GM18502 (cell line): ENCODE measurements around the gene ME3.

Source experiments
- ATAC-seq: cut with Tn5 transposase; IDR thresholded peaks from one replicate; pipeline ENCODE4 v1.9.1; 2021; ENCODE audit warnings: mild to moderate bottlenecking; ENCODE audit not compliant: unreplicated experiment, poor library complexity

ME3 gene

DNA sequence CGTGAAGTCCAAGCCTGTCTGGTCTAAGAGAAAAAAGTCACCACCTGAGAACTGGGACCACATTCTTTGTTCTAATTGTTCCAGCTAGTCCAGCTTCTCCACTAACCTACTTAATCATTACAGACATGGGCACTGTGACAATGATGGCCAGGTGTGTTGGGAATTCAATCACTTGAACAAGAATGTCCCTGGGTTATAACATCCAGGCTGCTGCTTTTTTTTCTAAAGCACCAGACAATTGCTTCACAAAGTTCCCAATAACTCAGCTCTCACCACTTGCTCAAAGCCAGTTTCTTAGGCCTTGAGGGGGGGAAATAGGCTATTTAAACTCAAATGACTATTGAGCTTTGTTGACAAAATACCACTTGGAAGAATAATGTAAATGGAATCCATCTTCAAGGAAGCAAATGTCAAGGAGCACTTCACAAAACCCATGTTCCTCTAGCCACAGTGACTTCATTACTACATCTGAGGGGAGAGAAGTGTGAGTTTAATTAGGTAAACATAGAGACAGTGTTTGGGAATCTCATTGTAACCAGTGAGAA lies 80.3 kb downstream of the ME3 start:
- no peak for ATAC-seq

DNA sequence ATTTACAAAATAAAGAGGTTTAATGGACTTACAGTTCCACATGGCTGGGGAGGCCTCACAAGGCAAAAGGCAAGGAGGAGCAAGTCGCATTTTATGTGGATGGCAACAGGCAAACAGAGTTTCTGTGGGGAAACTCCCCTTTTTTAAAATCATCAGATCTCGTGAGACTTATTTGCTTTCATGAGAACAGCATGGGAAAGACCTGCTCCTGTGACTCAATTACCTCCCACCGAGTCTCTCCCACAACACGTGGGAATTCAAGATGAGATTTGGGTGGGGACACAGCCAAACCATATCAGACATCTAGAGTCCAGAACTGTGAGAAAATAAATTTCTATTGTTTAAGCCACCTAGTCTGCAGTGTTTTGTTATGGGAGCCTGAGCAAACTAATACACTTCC lies 80.8 kb downstream of the ME3 start:
- no peak for ATAC-seq

DNA sequence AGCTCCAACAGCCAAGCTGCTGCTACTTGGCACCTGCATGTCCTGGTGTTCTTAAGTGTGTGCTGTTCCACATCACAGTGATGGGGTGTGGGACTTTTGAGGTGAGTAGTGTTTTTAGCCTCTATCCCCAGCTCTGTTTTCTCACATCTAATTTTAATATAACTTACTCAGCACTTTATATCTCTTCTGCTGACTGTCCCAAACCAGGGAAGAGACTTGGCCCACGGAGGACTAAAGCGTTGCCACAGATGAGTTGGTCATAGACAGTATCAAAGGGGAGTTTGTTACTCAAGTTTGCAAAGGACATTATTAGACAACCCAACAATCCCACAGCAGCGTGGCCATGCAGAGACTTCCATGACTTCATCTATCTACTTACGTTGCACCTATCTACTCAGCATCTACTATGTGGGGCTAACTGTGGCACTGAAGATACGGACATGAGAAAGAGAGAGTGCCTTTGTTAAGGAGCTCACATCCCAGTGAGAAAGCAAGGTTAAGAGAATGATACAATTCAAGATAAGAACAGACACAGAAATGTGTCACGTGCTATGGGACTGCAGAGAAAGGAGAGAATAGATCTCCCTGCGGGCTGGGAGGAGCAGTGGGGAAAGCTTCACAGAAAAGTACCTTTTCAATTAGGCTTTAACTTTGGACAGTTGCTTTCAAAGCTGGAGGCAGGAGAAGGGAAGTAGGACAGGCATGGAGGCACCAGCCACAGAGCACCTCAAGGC lies 82.4 kb downstream of the ME3 start:
- ATAC-seq, result no peak

DNA sequence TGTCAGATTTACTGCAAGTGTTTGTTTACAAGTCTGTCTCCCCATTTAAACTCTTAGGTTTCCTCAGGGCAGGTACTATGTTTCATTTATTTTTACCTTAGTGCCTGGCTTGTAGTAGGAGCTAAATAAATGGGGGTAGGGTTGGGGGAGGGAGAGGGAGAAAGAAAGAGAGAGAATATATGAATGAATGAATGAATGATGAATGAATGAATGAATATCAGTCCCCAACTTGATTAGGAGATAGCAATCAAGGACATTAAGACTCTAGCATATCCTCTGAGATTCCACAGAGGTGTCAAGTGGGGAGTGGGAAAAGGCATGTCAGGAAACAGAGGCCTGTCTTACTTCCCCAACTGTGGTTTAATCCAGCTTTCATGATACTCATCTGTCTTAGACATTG lies 83.2 kb downstream of the ME3 start:
- ATAC-seq, result no peak

DNA sequence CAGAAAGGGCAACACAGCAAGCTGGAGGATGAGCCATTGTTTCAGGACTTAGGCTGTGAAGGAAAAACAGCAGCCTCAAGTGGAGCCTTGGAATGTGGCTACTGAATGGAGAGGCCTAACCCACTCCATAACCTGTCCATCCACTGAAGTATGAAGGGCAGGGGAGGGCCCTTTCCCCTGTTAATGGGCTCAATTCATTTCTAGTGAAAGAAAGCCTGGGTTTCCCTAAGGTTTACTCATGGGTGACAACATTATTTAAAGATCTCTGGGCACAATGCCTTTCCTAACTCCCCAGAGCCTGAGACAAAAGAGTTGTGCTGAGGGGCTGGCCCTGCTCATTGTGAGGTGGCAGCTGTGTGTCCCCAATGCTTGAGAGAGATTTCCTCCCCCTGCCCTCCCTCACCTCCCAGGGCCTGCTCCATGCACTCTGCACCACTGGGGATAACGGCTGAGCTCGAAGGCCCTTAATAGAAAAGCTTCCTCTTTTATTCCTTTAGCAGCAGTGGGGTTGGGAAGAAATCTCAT lies 83.8 kb downstream of the ME3 start:
- no peak for ATAC-seq

DNA sequence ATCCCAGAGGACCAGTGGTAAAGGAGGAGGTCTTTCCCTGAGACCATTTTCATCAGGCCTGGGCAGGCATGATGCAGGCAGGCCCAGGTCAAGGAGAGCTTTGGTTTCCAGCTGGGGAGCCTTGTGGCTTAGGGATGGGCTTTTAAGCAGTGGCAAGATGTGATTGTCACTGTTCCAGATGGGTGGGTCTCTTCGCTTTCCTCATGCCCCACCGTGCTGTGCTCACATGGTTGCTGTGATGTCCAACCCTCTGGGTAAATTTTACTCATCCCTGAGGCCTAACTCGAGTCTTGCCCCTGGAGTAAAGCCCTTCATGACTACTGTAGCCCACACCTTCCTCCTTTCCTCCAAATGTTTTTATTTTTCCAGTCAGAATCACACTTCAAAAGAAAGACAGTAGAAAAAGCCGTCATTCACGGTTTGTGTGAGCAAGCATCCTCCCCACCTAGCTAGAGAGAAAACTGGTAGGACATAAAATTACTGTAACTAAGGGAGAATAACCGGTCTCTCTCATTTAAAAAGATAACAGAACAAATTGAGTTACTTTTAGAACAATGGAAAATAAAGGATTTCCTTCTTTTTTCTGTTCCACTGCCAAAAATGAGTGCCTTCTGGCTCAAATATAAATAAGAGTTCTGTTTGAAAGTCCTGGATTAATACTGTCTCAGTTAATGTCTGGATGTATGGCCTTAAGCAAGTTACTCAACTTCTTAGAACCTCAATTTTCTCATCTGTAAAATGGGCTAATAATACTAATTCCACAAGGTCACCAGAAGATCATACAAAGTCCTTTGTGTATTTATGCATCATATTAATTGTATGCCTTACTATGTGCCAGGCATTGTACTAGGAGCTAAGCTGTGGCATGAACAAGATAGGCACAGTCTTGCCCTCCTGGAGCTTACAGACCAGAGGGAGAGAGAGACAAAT lies 84.9 kb downstream of the ME3 start:
- ATAC-seq, result no peak

DNA sequence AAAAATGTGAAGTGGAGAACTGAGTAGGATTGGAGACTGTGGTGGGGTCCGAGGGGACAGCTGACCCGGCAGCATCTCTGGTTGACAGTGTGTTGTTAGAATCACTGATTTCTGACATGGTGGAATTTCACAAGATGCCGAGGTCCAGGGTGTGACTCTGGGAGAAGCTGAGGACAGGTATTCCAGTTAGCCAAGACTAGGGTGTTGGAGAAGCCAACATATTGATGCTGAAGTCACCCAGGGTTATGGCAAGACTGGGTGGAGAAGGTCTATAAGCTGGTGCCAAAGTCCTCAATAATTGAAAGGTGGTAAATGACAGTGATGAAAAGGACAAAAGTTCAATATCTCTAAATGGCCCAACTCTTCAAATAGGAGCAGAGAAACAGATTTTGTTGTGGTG lies 86.1 kb downstream of the ME3 start:
- no peak for ATAC-seq

DNA sequence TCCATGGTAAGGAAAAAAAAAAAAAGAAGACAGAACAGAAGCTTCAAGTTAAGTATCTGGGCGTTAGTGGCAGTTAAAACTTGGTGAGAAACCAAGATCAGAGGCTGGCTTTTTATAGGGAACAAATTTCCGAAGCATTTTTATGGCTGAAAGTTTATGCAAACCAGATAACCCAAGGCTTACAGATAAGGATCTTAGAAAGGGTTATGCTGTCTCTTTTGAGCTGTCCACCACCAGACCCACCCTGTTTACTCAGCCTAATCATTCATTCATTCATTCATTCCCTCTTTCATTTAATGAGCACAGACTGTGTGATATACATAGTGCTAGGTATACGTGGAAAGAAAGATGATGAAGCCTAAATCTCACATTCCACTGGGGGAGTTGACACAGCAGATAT lies 89.5 kb downstream of the ME3 start:
- no peak for ATAC-seq

DNA sequence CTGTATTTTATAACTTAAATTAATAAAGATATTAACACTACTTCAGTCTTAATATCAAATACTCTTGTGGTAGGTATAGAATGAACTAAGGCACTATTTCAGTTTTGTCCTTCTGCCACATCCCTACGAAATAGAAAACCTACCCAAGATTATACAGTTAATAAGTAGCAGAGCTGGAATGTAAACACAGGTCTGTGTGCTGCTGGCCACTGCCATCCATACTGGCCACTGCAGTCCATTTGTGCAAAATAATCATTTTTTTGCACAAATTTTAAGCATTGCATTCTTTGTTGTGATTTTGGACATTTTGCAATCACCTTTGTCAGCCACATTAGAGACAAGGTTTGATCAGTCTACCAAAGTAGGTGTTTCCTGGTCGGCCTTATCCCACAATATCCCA lies 91.9 kb downstream of the ME3 start:
- no peak for ATAC-seq

DNA sequence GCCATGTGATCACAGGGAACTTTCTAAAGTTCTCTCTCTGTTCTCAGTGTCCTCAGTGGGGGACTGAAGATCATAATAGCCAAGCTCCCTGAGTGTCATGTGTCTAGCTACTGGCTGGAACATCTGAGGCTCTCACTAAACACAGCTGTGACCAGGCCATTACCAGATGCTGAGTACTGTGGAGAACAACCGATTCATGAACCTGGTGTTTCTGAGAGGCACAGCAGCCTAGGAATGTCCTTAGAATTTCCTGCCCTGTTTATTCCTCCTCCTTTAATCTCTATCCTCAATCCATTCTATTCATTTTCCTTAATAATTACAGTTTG lies 93.0 kb downstream of the ME3 start:
- ATAC-seq, result no peak

DNA sequence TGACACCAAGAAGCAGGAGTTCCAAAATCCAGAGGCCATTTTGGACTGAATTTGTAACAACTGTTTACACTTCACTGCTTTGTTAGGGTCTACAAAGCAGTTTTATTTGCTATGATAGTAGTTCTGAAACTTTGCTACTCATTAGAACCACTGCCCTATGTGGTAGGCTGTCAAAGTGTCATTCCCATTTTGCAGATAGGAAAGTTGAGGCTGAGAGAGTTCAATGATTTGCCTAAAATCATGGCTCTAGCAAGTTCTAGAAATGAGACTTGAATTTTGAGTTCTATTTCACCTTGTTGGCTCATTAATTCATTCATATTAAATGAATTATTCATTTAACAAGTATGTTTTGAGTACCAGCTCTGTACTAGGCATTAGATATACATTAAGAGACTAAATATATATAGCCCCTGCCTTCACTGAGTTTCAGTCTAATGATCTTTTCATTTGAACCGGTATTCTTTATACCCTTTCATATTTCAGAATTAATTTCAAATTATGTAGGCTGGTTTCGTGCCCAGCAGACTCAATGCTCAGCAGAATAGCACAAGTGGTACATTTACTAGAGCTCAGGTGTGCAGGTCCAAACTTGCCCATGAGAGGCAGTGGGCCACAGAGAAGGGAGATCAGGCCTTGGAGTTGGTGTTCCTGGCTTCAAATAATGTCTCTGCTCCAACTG lies 93.5 kb downstream of the ME3 start:
- ATAC-seq, result no peak

DNA sequence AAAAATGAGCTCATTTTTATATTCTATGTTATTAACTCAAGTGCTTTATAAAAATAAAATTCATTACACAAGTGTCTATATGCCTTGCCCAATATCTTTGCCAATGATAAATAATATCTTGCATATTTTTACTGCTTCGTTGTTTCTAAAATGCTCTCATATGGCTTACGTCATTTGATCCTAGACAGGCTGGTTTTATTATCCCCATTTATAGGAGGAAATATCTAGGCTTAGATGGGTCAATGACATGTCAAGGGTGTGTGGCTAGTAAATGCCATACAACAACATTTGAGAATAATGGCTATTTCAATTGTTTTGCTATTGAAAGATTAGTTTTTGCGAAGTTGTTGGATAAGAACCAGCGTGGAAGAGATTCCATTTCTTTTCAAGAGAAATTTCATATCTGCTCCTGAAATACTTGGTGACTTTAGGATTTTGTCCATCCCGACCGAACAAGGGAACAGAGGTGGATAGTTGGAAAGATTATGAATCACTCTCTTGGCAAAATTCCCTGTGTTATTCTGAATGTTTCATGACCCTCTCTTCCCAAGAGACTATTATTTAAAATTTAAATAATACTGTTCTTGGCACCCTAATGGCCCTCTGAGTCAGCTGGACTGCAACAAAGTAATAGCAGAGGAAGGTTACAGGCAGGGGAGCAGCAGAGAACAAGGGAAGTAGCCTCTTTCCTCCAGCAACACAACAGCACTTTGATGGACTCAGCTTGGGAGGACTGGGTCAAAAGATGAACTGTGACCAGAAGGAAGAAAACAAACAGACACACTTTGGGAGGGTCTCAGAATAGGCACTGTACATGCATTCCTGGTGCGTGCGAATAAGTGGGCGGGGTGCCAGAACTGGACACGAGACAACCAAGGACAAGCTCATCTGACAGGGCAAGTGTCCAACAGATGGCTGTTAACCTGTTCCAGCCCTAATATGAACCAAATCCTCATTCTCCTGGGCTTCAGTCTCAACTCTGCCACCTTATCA lies 94.5 kb downstream of the ME3 start:
- no peak for ATAC-seq

DNA sequence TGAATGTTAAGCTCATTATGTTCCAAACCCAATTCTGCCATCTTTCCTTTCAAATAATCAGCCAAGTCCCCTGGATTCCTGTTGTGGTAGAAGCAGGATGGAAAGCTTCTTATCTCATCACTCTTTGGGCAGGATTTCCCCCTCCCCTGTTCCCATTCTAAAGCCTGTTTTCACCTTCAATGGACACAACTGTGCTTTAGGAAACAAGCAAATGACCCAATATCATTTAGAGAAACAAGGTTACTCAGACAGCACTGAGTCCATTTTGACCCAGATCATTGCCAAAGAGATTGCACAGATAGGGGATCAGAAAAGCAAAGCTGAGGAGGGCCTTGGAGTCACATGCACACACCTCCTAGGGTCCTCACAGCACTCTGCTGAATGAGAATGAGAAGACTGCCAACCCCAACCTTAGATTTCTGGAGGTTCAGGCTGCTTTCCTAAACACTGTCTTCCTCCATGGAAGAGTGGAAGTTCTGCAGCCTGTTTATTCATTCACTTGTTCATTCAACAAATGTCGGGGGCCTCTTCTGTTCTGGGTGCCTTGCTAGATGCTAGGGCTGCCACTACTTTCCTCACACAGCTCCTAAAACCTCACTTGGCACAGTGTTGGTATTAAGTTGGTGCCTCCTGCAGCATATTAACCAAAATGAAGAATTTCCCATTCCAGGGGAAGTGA lies 95.3 kb downstream of the ME3 start:
- no peak for ATAC-seq

DNA sequence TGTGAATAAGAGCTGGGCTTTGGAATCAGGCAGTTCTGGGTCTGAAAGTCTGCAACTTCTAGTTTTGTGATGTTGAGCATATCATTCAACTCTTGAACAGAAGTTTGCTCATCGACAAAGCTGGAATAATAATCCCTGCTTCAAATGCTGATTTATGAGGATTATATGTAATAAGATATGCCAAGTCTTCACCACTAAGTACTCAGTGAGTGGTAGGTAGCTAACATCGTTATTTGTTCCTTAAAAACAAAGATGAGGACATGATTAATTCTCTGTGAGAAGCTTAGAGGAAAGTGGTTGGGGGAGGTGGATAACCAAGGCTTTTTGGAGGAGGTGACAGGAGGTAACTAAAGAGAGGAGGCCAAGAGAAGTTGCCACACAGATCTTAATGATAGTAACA lies 96.5 kb downstream of the ME3 start:
- no peak for ATAC-seq

DNA sequence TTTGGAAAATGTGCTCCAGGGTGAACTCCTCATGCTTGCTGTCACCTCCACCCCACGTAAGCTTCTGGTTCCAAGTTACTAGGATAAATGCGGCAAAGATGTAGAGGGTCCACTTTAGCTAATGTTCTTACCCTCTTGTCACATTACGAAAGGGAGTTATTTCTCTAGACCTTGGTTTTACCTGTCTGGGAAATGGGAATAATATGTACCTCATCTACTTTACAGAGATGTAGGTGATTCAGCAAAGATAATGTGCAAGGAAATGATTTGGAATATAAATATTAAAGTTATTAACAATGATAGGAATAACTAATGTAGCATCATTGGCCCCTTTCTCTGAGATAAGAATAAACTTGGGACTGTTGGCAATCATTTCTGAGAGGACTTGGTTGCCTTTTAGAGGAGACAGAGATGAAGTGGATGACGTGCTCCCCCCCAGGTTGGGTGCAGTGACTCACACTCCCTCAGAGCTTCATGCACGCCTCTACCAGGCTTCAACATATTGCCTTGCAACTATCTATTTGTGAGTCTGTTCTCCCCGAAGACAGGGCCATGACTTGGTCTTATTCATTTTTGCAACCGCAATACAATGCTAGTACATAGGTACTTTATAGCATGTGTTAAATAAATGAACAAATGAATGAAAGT lies 97.1 kb downstream of the ME3 start:
- ATAC-seq, result no peak

DNA sequence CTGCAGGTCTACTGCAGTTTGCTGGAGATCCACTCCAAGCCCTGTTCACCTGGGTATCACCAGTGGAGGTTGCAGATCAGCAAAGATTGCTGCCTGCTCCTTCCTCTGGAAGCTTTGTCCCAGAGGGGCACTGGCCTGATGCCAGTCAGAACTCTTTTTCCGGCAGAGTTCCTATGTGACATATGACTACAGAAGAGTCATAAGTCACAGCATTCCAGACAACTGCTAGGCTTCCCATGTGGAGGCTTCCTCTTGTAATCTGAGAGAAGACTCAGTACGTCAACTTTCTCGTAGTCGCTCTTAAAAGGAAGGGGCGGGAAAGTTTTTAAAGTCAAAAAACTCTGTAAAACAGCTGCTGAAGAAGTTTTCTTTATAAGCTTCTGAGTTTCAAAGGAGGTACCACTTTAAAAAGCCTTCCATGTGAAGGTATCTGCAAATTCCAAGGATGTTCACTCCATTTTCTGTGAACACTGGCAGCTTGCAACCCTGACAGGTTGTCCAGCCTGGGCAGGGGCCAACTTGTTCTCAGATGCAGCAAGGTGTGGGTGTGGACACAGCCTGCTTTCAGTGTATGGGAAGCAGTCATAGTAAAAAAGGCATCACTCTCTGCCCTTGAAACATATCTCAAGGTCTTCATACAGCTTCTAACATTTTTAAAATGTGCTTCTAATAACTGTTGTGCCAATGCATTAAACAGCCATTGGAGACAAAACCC lies 97.8 kb downstream of the ME3 start:
- ATAC-seq, result no peak

DNA sequence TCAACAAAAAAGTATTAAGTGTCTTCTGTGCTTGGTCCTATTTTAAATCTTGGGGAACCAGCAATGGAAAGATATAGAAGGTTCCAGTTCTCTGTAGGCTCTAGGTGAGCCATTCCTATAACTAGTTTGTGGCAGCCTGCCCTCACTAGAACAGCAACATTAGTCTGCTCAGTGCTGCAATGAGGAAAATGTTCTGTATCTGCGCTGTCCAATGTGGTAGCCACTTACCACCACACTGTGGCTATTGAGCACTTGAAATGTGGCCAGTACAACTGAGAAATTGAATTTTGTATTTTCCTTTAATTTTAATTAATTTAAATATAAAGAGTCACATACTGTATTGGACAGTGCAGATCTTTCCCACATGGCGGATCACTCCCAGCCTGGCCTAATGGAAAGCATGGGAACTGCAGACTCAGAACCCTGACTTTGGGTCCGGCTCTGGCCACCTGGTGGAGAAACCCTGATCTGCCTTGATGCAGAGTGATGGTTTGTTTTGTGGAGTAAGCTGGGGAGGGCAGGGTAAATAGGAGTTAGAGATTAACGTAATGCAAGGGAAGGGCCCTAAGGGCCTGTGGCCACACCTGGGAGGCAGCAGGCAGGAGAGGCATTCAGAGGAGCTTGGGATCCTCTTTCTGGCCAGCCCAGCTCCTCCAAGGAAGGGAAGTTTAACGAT lies 101.0 kb downstream of the ME3 start:
- ATAC-seq, result no peak
